Fibroblast of skin of left quadriceps (primary cell): ENCODE data around the gene SGTB.
"Not testable (repeated sequence)": the region's sequence is repeated elsewhere in the genome, so short reads cannot be mapped to it uniquely, and the experiment has no call there.

Source experiments
- DNase-seq, 2 experiments: peaks; one replicate each; pipeline ENCODE4 v3.0.0-alpha.2; 2013; ENCODE audit warnings: low read depth in 2 of 2

SGTB gene

GRCh38 chr5:65734196-65734775, 12.4 kb upstream of the SGTB start:
- DNase-seq, result not testable (repeated sequence)

GRCh38 chr5:65732046-65732445, 10.1 kb upstream of the SGTB start:
- DNase-seq, result not testable (repeated sequence)

- DNase-seq, result no peak
Observed at GRCh38 chr5:65730910-65731309, 9.0 kb upstream of the SGTB start.

- DNase-seq, result no peak
Observed at GRCh38 chr5:65728218-65728617, 6.3 kb upstream of the SGTB start.

GRCh38 chr5:65727491-65728156, 5.7 kb upstream of the SGTB start:
- no peak for DNase-seq

- DNase-seq, result no peak
Observed at GRCh38 chr5:65722575-65723403, 880 bp upstream of the SGTB start.

- DNase-seq, result peak in 1 of 2 experiments; percentile 44
Observed at GRCh38 chr5:65721050-65721719, 724 bp downstream of the SGTB start.

- no peak for DNase-seq
Observed at GRCh38 chr5:65718576-65719310, 3.2 kb downstream of the SGTB start.

- no peak for DNase-seq
Observed at GRCh38 chr5:65708145-65708544, 13.8 kb downstream of the SGTB start.

GRCh38 chr5:65707663-65708062, 14.2 kb downstream of the SGTB start:
- no peak for DNase-seq

GRCh38 chr5:65704621-65705239, 17.2 kb downstream of the SGTB start:
- DNase-seq, result no peak

- no peak for DNase-seq
Observed at GRCh38 chr5:65702036-65702435, 19.9 kb downstream of the SGTB start.

- no peak for DNase-seq
Observed at GRCh38 chr5:65699338-65699737, 22.6 kb downstream of the SGTB start.

GRCh38 chr5:65696892-65697291, 25.0 kb downstream of the SGTB start:
- DNase-seq, result no peak

- no peak for DNase-seq
Observed at GRCh38 chr5:65695896-65696295, 26.0 kb downstream of the SGTB start.

- no peak for DNase-seq
Observed at GRCh38 chr5:65695162-65695755, 26.6 kb downstream of the SGTB start.

- no peak for DNase-seq
Observed at GRCh38 chr5:65693121-65693520, 28.8 kb downstream of the SGTB start.

- DNase-seq, result no peak
Observed at GRCh38 chr5:65682148-65682547, 39.8 kb downstream of the SGTB start.

GRCh38 chr5:65676056-65676455, 45.9 kb downstream of the SGTB start:
- not testable (repeated sequence) for DNase-seq

- no peak for DNase-seq
Observed at GRCh38 chr5:65674749-65675148, 47.2 kb downstream of the SGTB start.

- peak; percentile 29 to 30 for DNase-seq
Observed at GRCh38 chr5:65672796-65673195, 49.1 kb downstream of the SGTB start.
